Right ventricle myocardium inferior (tissue), 1 donor: ENCODE measurements around the gene ZNF208. TPM values are rescaled to one million over a fixed set of nuclear protein-coding genes. Genes with fewer than 3 reads are reported as not detected.
"Not testable (repeated sequence)": the region's sequence is repeated elsewhere in the genome, so short reads cannot be mapped to it uniquely, and the experiment has no call there.

ENCODE experiments used
- ATAC-seq: fragments of 200-7000 bp; cut with Tn5 transposase; one replicate; pipeline ENCODE4 v1.9.1; 2020; ENCODE audit warnings: mild to moderate bottlenecking, moderate library complexity
- DNase-seq: peaks from one replicate; pipeline ENCODE4 v3.0.0; 2021; ENCODE audit errors: missing footprints
- intact Hi-C: fragments of 100-400 bp; cut with DNase I; formaldehyde crosslinking; loops from one replicate; pipeline ENCODE4 v1.11.0; 2022
- total RNA-seq: library from RNA; stranded (reverse); fragmentation: NEBNext Ultra II Directional; extraction: Animal tissue kit (Norgen Biotek cat#: 25700); gene quantifications from one replicate; pipeline ENCODE4 v1.2.1, GENCODE V29; 2021
- donor health status: DM: no; HTN: yes; CAD: no; lungs with severe emphysema.

The ZNF208 gene
- total RNA-seq, 1 donor from 2014 or later = 23.6 TPM

- intact Hi-C loops = no loop called here
- DNase-seq = no peak
- no peak for ATAC-seq
These were observed 119.7 kb downstream of the ZNF208 start for GRCh38 chr19:21891086-21891485.

DNA sequence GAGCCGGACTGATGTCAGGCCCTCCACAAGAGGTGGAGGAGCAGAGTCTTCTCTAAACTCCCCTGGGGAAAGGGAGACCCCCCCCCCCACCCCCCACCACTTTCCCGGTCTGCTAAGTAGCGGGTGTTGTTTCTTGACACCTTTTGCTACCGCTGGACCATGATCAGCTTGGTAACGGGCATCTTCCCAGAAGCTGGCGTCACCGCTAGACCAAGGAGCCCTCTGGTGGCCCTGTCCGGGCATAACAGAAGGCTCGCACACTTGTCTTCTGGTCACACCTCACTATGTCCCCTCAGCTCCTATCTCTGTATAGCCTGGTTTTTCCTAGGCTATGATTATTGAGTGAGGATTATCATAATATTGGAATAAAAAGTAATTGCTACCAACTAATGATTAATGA is 120.7 kb downstream of the ZNF208 start:
- ATAC-seq, DNase-seq, intact Hi-C loops: not testable (repeated sequence)

DNA sequence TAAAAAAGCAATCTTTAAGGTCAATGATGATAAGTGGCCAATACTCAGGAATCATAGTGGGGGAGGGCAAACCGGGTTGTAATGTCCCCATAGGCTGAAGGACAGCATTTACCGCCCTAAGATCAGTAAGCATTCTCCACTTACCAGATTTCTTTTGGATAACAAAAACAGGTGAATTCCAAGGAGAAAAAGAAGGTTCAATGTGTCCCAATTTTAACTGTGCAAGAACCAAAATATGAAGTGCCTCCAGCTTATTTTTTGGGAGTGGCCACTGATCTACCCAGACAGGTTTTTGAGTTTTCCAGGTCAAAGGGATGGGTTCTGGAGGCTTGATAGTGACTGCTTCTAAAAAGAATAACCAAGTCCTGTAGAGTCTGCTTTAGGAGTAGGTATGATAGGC is 125.2 kb downstream of the ZNF208 start:
- intact Hi-C loops, ATAC-seq, DNase-seq: not testable (repeated sequence)

- ATAC-seq, DNase-seq, intact Hi-C loops: not testable (repeated sequence)
These were observed 126.0 kb downstream of the ZNF208 start for GRCh38 chr19:21884786-21885185.

GRCh38 chr19:21883516-21883915 is 127.2 kb downstream of the ZNF208 start:
- intact Hi-C loops = no loop called here
- DNase-seq (no peak), ATAC-seq (no peak)

Other genes starting within 250 kb of the ZNF208 start
- gene ZNF100, start 243.4 kb downstream of the ZNF208 start, total RNA-seq = 7.0 TPM
- gene ZNF43, start 174.8 kb downstream of the ZNF208 start, total RNA-seq = 5.2 TPM
- gene ZNF257, start 41.5 kb upstream of the ZNF208 start, total RNA-seq = 0.60 TPM
- 1.0 TPM for gene ZNF676, start 186.0 kb upstream of the ZNF208 start, total RNA-seq